GM19467 (cell line): ENCODE results near the gene GLIS1.
"Not testable (repeated sequence)": the region's sequence is repeated elsewhere in the genome, so short reads cannot be mapped to it uniquely, and the experiment has no call there.

Experiments used
- ATAC-seq: cut with Tn5 transposase; IDR thresholded peaks from one replicate; pipeline ENCODE4 v1.9.1; 2021; ENCODE audit warnings: mild to moderate bottlenecking, moderate library complexity; ENCODE audit not compliant: unreplicated experiment

The GLIS1 gene

DNA sequence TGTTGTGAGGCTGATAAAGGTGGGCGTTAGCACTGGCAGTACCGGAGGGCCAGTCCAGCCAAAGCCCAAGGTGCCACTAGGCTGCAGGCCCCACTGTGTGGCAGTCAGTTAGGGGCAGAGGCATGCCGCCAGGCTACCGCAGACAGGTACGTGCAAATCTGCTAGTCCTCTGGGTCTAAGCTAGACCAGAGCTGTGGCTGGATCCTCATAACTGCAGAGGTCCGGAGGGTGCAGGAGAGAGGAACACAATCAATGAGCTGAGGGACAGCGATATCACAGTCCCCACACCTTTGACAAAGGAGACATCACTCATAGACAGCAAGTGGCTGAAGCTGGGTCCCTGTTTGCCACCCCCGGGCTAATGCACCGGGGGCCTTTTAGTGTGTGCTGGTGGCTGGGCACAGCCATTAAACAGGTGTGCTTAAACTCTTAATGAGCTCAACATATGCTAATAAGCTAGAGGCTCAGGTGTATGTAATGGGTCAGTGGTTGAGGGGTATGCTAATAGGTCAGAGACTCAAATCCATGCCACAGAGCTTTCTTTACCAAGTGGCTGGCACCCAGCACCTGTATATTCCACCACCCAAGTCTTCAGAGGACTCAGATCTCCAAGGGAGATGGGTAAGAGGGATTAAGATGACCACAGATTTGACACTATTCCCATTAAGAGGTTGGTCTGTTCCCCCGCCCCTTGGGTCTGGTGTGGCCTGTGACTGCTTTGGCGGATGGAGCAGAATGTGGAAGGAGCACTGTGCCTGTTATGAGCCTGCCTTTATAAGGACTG lies 82.0 kb downstream of the GLIS1 start:
- no peak for ATAC-seq

DNA sequence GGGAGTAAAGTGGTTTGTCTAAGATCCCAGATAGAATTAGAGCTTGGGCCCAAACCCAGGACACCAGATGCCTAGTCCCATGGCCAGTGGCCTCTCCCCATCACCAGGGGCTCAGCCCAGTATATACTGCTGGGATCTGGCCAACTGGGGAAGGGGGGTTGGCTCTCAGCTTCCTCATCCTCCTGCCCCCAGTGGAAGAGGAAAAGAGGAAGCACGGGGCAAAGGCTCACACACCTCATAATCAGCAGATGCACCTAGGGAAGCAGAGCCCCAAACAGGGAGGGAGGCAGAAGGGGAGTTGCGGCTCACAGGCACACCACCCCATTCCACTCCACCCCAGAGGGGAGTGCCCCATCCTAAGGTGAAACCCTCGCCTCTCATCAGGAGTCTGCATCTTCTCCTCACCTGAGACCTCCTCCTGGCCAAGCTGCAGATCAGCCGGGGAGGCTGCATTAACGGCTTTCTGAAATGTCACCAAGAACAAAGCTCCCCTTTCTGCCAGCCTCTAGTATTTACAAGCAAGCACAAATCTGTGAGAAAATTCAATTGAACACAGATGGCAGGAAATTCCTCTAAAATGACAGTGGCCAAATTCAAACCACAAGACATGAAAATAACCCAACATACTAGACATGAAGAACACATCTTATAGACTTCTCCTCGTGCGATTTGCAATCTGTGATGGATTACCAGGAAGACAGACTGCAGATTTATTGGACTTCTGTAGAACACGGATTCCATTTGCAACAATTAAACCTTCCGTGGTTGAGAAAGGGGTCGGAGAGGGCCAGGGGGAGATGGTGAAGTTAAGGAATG lies 82.8 kb downstream of the GLIS1 start:
- ATAC-seq: no peak

GRCh38 chr1:53654216-53655210 lies 84.5 kb downstream of the GLIS1 start:
- no peak for ATAC-seq

- ATAC-seq: no peak
These were observed 85.3 kb downstream of the GLIS1 start for GRCh38 chr1:53653631-53654030.

- no peak for ATAC-seq
These were observed 85.8 kb downstream of the GLIS1 start for GRCh38 chr1:53653200-53653575.

DNA sequence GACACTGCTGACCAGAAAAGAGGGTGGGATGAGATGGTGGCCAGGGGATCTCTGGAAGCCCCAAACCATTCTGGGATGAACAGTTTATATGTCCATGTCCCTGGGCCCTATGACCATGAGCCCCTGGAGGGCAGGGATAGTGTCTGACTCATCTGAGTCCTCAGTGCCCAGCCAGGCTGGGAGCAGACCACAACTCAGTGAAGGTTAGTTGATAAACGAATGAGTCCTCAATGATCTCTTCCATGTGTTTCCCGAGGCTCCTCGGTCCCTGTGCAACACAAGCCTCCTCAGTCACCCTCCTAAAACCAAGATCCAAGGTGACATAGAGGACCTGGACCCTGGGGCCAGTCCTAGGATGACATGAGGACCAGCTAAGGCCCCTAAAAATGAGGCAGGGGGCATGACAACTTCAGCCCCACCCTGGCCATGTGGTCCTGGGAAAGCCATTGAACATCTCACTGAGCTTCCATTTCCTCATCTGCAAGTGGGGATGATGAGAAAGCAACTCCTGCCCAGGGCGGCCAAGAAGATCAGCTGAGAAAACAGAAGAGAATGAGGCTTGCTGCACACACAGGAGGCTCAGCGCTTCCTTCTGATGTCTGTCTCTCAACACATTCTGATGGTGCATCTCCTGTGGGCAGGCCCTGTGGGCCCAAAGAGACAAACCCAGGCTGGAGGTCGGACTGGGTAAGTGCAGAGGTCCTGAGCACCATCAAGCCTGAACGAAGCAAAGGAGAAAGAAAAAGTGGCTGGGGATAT lies 86.3 kb downstream of the GLIS1 start:
- ATAC-seq: no peak

GRCh38 chr1:53651356-53651755 lies 87.6 kb downstream of the GLIS1 start:
- ATAC-seq: no peak

- no peak for ATAC-seq
These were observed 90.4 kb downstream of the GLIS1 start for GRCh38 chr1:53648516-53648915.

DNA sequence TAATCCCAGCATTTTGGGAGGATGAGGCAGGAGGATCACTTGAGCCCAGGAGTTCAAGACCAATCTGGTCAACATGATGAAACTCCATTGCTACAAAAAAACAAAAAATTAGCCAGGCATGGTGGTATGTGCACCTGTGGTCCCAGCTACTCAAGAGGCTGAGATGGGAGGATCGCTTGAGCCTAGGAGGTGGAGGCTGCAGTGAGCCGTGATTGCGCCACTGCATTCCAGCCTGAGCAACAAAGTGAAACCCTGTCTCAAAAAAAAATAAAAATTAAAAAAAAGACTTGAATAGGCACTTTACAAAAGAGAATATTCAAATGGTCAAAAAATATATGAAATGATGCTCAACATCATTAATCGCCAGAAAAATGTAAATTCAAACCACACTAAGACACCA lies 91.0 kb downstream of the GLIS1 start:
- ATAC-seq: not testable (repeated sequence)

DNA sequence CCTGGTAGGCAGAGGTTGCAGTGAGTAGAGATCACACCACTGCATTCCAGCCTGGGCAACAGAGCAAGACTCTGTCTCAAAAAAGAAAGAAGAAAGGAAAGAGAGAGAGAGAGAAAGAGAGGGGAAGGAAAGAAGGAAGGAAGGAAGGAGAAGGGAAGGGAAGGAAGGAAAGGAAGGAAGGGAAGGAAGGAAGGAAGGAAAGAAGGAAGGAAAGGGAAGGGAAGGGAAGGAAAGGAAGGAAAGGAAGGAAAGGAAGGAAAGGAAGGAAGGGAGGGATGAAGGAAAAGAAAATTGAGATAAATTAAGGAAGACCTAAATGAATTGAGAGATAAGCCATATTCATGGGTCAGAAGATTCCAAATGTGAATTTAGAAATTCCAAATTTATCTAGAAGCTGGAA lies 92.2 kb downstream of the GLIS1 start:
- no peak for ATAC-seq

DNA sequence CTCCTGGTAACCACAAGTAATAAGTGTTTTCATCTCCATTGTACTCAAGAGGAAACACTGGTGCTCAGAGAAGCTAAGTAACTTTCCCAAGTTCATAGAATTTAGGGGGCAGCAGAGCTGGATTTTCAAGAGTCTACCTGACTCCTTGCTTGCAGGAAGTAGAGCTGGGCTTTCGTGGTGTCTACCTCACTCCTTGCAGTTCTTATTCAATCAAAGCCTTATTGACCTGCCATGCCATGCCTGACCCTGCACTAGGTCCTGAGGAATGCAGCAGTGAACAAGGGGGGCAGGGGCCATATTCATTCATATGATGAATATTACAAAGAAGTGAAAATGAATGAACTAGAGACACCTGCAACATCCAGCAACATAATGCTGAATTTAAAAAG lies 93.3 kb downstream of the GLIS1 start:
- no peak for ATAC-seq

DNA sequence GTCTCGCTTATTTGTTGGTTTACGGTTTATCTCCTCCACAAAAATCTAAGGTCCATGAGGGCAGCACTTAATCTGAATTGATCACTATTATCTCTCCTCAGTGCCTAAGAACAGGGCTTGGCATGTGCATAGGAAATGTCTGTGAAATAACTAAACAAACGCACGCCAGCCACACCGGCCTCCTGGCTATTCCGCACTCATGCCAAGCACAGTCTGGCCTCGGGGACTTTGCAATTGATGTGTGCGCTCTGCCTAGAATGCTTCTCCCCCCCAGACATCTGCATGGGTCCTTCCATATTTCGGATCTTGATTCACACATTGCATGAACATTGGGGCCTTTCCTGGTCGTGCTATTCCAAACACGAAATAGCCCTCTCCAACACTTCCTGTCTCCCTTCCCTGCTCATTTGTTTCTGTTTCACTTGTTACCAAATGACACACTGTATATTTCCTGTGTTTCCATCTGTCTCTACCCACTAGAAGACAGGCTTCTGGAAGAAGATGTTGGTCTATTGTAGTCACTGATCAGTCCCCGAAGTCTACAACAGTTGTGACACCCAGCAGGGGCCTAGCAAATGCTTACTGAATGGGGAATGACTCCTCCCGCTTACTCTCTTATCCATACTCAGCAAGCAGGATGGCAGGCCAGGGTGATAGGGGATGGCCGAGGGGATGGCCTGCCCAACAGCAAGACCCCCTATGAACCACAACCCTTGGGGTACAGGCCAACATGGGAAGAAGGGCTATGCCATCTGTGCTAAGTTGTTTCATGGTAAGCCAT lies 93.9 kb downstream of the GLIS1 start:
- ATAC-seq: no peak

DNA sequence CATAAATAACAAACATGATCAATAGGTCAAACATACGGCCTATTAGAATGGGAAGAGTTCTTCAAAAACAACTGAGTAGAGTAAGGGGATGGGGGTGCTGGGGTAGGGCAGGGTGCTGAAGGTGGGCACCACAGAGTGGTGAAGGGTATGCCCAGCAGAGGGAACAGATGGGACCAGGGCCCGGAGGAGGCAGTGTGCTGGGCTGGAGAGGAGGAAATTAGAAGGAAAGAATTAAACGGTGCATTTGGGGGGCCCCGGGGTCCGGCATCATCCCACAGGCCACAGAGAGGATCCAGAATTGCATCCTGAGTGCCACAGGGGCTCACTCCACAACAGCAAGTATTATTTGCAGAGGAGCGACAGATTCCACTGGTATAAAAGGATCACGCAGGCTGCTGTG lies 94.5 kb downstream of the GLIS1 start:
- ATAC-seq: no peak

- no peak for ATAC-seq
These were observed 95.0 kb downstream of the GLIS1 start for GRCh38 chr1:53643881-53644390.

GRCh38 chr1:53643041-53643880 lies 95.7 kb downstream of the GLIS1 start:
- ATAC-seq: no peak

GRCh38 chr1:53642607-53643006 lies 96.4 kb downstream of the GLIS1 start:
- no peak for ATAC-seq

- ATAC-seq: no peak
These were observed 96.8 kb downstream of the GLIS1 start for GRCh38 chr1:53642215-53642555.

DNA sequence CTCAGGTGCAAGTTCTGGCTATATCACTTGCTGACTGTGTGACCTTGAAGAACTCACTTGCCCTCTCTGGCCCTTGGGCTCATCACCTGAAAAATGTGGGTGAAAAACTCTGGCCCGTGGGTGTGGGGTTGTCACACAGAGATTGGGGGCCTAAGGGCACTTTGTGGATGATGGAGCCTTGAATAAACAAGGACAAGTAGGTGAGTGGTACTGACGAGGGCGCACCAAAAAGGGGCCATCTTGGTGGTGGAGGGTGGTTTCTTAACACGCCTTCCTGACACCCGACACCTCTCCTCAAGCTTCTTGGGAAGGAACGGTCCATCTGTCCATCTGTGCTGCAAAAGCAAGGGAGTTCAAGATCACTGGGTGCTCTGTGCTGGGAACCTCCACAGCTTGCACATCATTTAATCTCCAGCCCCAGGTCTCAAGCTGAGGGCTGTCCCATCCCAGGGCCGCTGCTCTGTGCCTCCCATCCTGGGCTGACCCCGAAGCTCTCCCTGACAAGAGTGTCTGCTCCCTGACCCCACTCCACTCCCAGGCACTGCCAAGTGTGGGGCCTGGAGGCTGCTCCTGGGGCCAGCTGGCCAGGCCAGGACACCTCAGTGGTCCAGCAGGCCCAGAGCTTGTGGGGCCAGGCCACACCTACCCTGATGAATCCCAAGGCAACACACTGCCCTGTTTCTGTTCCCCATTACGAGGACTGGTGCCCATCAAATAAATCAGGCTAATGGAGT lies 97.3 kb downstream of the GLIS1 start:
- ATAC-seq: no peak
